ENCODE measurements around the gene UNC5C. TPM values are rescaled to one million over a fixed set of nuclear protein-coding genes. Genes with fewer than 3 reads are reported as not detected.

Gene UNC5C
- total and polyA plus RNA-seq, 2 donors from 2014 or later = 0.84 to 3.1 TPM

DNA sequence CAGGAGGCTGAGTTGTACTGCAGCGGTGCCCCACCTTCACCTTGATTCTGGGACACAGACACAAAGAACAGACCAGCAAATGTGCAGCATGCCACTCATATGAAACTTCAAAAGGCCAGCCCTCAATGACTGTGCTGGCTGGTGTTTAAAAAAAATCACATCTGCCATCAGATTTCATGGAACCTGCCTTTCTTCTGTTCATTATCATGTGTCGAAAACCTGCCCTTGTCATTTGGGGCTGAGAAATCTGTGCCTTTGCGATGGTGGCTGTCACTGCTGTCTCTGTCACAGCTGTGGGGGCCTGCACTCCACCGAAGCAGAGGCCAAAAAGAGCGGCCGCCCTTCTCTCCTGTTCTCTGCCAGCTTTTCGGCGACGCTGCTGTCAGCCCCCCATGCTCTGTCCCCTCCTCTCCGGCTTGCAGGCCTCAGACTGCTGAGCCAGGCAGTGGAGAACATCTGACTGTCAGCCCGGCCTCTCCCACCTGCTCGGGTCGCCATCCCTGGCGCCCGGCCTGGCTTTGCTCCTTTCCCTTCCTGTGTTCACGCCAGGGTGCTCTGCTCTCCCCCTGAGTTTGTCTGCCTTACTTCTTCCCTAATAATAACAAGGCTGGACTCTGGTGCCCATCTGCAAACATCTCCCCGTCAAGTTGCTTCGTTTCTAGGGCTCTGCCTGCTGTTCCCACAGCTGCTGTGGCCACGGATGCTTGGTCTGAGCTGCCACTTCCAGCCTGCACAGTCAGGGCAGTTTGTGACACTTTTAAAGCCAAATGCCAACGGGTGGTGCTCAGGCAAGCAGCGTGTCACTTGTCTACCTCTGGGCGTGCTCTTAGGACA lies 355.2 kb downstream of the UNC5C start:
- DNase-seq = peak in 2 of 5 donors; percentile 28 to 51
- TF ChIP-seq, protein P1, sequence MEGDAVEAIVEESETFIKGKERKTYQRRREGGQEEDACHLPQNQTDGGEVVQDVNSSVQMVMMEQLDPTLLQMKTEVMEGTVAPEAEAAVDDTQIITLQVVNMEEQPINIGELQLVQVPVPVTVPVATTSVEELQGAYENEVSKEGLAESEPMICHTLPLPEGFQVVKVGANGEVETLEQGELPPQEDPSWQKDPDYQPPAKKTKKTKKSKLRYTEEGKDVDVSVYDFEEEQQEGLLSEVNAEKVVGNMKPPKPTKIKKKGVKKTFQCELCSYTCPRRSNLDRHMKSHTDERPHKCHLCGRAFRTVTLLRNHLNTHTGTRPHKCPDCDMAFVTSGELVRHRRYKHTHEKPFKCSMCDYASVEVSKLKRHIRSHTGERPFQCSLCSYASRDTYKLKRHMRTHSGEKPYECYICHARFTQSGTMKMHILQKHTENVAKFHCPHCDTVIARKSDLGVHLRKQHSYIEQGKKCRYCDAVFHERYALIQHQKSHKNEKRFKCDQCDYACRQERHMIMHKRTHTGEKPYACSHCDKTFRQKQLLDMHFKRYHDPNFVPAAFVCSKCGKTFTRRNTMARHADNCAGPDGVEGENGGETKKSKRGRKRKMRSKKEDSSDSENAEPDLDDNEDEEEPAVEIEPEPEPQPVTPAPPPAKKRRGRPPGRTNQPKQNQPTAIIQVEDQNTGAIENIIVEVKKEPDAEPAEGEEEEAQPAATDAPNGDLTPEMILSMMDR (IDR thresholded peaks at IDR 0.05; ENCODE audit: borderline replicate concordance, extremely low read depth, insufficient read depth) = no peak
- H3K4me3 ChIP-seq (ENCODE audit: low read length in 3 of 3) = no peak overlapping the region
- H3K4me1 ChIP-seq (ENCODE audit: control insufficient read depth in 2 of 3, insufficient read depth in 2 of 3, low read depth in 1 of 3, low read length in 3 of 3) = no peaks in the 10 kb centered on the region
- intact Hi-C loops (cut with DNase I) = no loop called here
- no peak for FAIRE-seq
- no peak overlapping the region for H3K27ac ChIP-seq (ENCODE audit: low read depth in 2 of 2, low read length in 2 of 2)
- no peaks in the 10 kb centered on the region for H3K9me3 ChIP-seq (ENCODE audit: control insufficient read depth in 2 of 3, insufficient read depth in 1 of 3, low read length in 3 of 3)
- no peak overlapping the region for H3K9ac ChIP-seq (ENCODE audit: low read length in 3 of 3)
- no peaks in the 10 kb centered on the region for H3K27me3 ChIP-seq (ENCODE audit: control insufficient read depth, insufficient read depth, low read length)
- no peaks in the 10 kb centered on the region for H3K36me3 ChIP-seq (ENCODE audit: control insufficient read depth in 2 of 3, insufficient read depth in 3 of 3, low read length in 3 of 3)

DNA sequence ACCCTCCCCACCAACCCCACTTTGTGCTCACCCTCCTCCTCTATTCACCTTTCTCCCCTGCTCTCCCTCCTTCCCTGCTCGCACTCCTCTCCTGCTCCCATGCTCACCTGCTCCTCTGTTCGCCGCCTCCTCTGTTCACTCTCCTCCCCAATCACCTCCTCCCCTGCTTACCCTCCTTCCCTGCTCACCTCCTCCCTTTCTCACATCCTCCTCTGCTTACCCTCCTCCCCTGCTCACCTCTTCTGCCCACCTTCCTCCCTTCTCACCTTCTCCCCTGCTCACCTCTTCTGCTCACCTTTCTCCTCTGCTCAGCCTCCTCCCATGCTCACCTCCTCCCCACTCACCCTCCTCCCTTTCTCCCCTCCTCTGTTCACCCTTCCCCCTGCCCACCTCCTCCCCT lies 357.2 kb downstream of the UNC5C start:
- DNase-seq (no peak), FAIRE-seq (no peak)
- no peak overlapping the region for H3K4me3 ChIP-seq (ENCODE audit: low read length in 3 of 3)
- H3K27ac ChIP-seq (ENCODE audit: low read depth in 2 of 2, low read length in 2 of 2) = no peak overlapping the region
- intact Hi-C loops (cut with DNase I) = no loop called here
- H3K27me3 ChIP-seq (ENCODE audit: control insufficient read depth, insufficient read depth, low read length) = no peaks in the 10 kb centered on the region
- H3K36me3 ChIP-seq (ENCODE audit: control insufficient read depth in 2 of 3, insufficient read depth in 3 of 3, low read length in 3 of 3) = no peaks in the 10 kb centered on the region
- no peaks in the 10 kb centered on the region for H3K4me1 ChIP-seq (ENCODE audit: control insufficient read depth in 2 of 3, insufficient read depth in 2 of 3, low read depth in 1 of 3, low read length in 3 of 3)
- TF ChIP-seq, protein P1 (IDR thresholded peaks at IDR 0.05; ENCODE audit: borderline replicate concordance, extremely low read depth, insufficient read depth) = no peak
- no peaks in the 10 kb centered on the region for H3K9me3 ChIP-seq (ENCODE audit: control insufficient read depth in 2 of 3, insufficient read depth in 1 of 3, low read length in 3 of 3)
- no peak overlapping the region for H3K9ac ChIP-seq (ENCODE audit: low read length in 3 of 3)

DNA sequence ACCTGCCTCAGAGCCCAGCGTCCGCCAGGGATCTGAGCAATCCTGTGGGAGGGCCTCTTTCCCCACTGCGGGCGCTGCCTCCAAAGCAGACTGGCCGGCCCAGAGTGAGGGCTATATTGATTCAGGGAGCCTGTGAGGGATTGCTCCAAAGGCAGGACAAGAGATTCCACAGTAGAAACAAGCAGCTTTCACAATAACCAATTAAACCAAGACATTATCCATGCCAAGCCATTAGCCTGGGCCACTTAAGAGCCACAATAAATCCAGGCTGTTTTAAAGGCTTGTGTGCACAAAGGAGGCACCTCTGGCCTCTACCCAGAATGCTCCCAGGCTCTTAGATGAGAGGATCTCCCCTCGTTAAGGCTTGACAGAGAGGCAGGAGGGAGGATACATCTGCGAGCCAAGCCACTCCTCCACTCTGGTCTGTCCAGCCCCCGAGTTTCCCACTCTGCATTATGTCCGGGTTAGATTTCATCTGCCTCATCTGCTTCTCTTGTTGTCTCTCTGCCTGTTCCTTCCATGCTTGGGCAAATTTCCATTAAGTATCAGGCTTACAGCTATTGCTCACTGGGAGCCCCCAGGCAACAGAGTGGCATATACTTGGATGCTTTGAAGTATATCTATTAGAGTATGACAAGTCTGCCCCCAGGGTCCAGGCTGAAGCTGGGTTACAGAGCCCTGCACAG lies 357.9 kb downstream of the UNC5C start:
- Histone ChIP-seq H3K27me3 (ENCODE audit: control insufficient read depth, insufficient read depth, low read length) (no peaks in the 10 kb centered on the region), H3K4me3 (ENCODE audit: low read length in 3 of 3) (no peak overlapping the region), H3K4me1 (ENCODE audit: control insufficient read depth in 2 of 3, insufficient read depth in 2 of 3, low read depth in 1 of 3, low read length in 3 of 3) (no peaks in the 10 kb centered on the region), H3K36me3 (ENCODE audit: control insufficient read depth in 2 of 3, insufficient read depth in 3 of 3, low read length in 3 of 3) (no peaks in the 10 kb centered on the region), H3K9ac (ENCODE audit: low read length in 3 of 3) (no peak overlapping the region), H3K9me3 (ENCODE audit: control insufficient read depth in 2 of 3, insufficient read depth in 1 of 3, low read length in 3 of 3) (no peaks in the 10 kb centered on the region), H3K27ac (ENCODE audit: low read depth in 2 of 2, low read length in 2 of 2) (no peak overlapping the region)
- TF ChIP-seq, protein P1 (IDR thresholded peaks at IDR 0.05; ENCODE audit: borderline replicate concordance, extremely low read depth, insufficient read depth) = no peak
- intact Hi-C loops (cut with DNase I) = no loop called here
- DNase-seq (peak in 4 of 5 donors; percentile 48 to 80 (median 66)), FAIRE-seq (no peak)
